Panc1 (cell line): ENCODE measurements around the gene FAM131A.

Experiments
- CTCF ChIP-seq: fragments of 450-650 bp; IDR thresholded peaks from 2 replicates; pipeline ENCODE4 v1.5.1; 2017; ENCODE audit warnings: mild to moderate bottlenecking
- POLR2AphosphoS5 ChIP-seq: IDR thresholded peaks from 2 replicates; pipeline ENCODE4 v1.6.1; 2012; ENCODE audit warnings: mild to moderate bottlenecking, low read depth, low read length, moderate library complexity
- TCF7L2 ChIP-seq: IDR thresholded peaks from 2 replicates; pipeline ENCODE4 v1.6.1; 2011; ENCODE audit warnings: mild to moderate bottlenecking, low read depth, low read length, inconsistent platforms
- TF ChIP-seq, protein P1 (sequence below), 2 experiments: IDR thresholded peaks; 2 replicates each; pipeline ENCODE4 v1.6.1; 2011 to 2012; ENCODE audit warnings: low read depth in 2 of 2, control low read depth in 1 of 2, low read length in 1 of 2, mild to moderate bottlenecking in 1 of 2, moderate library complexity in 1 of 2; ENCODE audit not compliant: insufficient read depth in 1 of 2

GRCh38 chr3:184378651-184379357, 41.4 kb downstream of the FAM131A start:
- no peak for TF ChIP-seq POLR2AphosphoS5
- TF ChIP-seq CTCF: no peak
- TF ChIP-seq, protein P1, sequence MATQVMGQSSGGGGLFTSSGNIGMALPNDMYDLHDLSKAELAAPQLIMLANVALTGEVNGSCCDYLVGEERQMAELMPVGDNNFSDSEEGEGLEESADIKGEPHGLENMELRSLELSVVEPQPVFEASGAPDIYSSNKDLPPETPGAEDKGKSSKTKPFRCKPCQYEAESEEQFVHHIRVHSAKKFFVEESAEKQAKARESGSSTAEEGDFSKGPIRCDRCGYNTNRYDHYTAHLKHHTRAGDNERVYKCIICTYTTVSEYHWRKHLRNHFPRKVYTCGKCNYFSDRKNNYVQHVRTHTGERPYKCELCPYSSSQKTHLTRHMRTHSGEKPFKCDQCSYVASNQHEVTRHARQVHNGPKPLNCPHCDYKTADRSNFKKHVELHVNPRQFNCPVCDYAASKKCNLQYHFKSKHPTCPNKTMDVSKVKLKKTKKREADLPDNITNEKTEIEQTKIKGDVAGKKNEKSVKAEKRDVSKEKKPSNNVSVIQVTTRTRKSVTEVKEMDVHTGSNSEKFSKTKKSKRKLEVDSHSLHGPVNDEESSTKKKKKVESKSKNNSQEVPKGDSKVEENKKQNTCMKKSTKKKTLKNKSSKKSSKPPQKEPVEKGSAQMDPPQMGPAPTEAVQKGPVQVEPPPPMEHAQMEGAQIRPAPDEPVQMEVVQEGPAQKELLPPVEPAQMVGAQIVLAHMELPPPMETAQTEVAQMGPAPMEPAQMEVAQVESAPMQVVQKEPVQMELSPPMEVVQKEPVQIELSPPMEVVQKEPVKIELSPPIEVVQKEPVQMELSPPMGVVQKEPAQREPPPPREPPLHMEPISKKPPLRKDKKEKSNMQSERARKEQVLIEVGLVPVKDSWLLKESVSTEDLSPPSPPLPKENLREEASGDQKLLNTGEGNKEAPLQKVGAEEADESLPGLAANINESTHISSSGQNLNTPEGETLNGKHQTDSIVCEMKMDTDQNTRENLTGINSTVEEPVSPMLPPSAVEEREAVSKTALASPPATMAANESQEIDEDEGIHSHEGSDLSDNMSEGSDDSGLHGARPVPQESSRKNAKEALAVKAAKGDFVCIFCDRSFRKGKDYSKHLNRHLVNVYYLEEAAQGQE (IDR thresholded peaks at IDR 0.05; ENCODE audit: insufficient read depth in 1 of 2, low read depth in 2 of 2, low read length in 1 of 2): no peak
- no peak for TF ChIP-seq TCF7L2
